GM23248 (cell line): ENCODE measurements around the gene MAGI1. TPM values are rescaled to one million over a fixed set of nuclear protein-coding genes. Genes with fewer than 3 reads are reported as not detected.
"Not testable (repeated sequence)": the region's sequence is repeated elsewhere in the genome, so short reads cannot be mapped to it uniquely, and the experiment has no call there.

ENCODE experiments used
- DNase-seq: peaks from one replicate; pipeline ENCODE4 v3.0.0-alpha.2; 2015
- H2AFZ ChIP-seq: fragments of 200-600 bp; sonication (generic); 2 replicates; pipeline ENCODE4 v1.6.1; 2016; ENCODE audit warnings: antibody characterized with exemption
- H3F3A ChIP-seq: fragments of 200-600 bp; sonication (generic); 2 replicates; pipeline ENCODE4 v1.6.1; 2016; ENCODE audit warnings: mild to moderate bottlenecking, antibody characterized with exemption, mixed run types; ENCODE audit not compliant: insufficient read depth
- H3K27ac ChIP-seq: fragments of 200-600 bp; sonication (generic); 2 replicates; pipeline ENCODE4 v1.5.1; 2016; ENCODE audit warnings: mild to moderate bottlenecking
- H3K27me3 ChIP-seq: fragments of 200-600 bp; sonication (generic); replicated peaks from 2 replicates; pipeline ENCODE4 v1.6.1; 2016; ENCODE audit warnings: mild to moderate bottlenecking; ENCODE audit not compliant: insufficient read depth
- H3K36me3 ChIP-seq: fragments of 200-600 bp; sonication (generic); 2 replicates; pipeline ENCODE4 v1.6.1; 2016; ENCODE audit warnings: low read depth, mild to moderate bottlenecking
- H3K4me1 ChIP-seq: fragments of 200-600 bp; sonication (generic); 2 replicates; pipeline ENCODE4 v1.6.1; 2016; ENCODE audit warnings: mild to moderate bottlenecking; ENCODE audit not compliant: insufficient read depth
- H3K4me2 ChIP-seq: fragments of 200-600 bp; sonication (generic); one replicate; pipeline ENCODE4 v1.6.1; 2016; ENCODE audit warnings: mild to moderate bottlenecking; ENCODE audit not compliant: unreplicated experiment
- H3K4me3 ChIP-seq: fragments of 200-600 bp; sonication (generic); 2 replicates; pipeline ENCODE4 v1.5.1; 2016; ENCODE audit warnings: mild to moderate bottlenecking
- H3K79me2 ChIP-seq: fragments of 200-600 bp; sonication (generic); 2 replicates; pipeline ENCODE4 v1.6.1; 2016; ENCODE audit warnings: mild to moderate bottlenecking; ENCODE audit not compliant: insufficient read depth
- H3K9ac ChIP-seq: fragments of 200-600 bp; sonication (generic); 2 replicates; pipeline ENCODE4 v1.6.1; 2016; ENCODE audit warnings: mild to moderate bottlenecking
- H3K9me2 ChIP-seq: fragments of 200-600 bp; sonication (generic); 2 replicates; pipeline ENCODE4 v1.6.1; 2016; ENCODE audit warnings: mixed run types, mild to moderate bottlenecking, moderate library complexity; ENCODE audit not compliant: insufficient read depth
- H3K9me3 ChIP-seq: fragments of 200-600 bp; sonication (generic); one replicate; pipeline ENCODE4 v1.6.1; 2017; ENCODE audit warnings: low read depth
- H4K20me1 ChIP-seq: fragments of 200-600 bp; sonication (generic); 2 replicates; pipeline ENCODE4 v1.6.0; 2016; ENCODE audit not compliant: insufficient read depth
- EZH2 ChIP-seq: fragments of 200-600 bp; sonication (generic); IDR thresholded peaks from 2 replicates; pipeline ENCODE4 v1.6.1; 2018; ENCODE audit warnings: antibody characterized with exemption, mild to moderate bottlenecking; ENCODE audit not compliant: insufficient read depth, poor library complexity, severe bottlenecking
- EZH2phosphoT487 ChIP-seq: fragments of 200-600 bp; sonication (generic); IDR thresholded peaks from 2 replicates; pipeline ENCODE4 v1.6.1; 2018; ENCODE audit warnings: antibody characterized with exemption, moderate library complexity, mild to moderate bottlenecking, low read depth; ENCODE audit not compliant: insufficient read depth
- WGBS, 2 experiments: methylation state at CpG; one replicate each; pipeline ENCODE4 v1.1.6; 2015 to 2017; ENCODE audit warnings: low lambda C conversion rate in 2 of 2, low coverage in 1 of 2; ENCODE audit errors: missing lambda C conversion rate in 2 of 2; 5-methylcytosine and 5-hydroxymethylcytosine counted together
- in situ Hi-C: fragments of 300-500 bp; cut with MboI; formaldehyde crosslinking; loops from 2 replicates; pipeline ENCODE4 v1.15.0; 2020
- polyA plus RNA-seq: library from polyadenylated mRNA; unstranded; fragments of >200 nt; fragmentation: Nextera tagmentation; extraction: Ambion mirVana; gene quantifications from 2 replicates; pipeline ENCODE4 v1.2.1, GENCODE V29; 2016
- total RNA-seq: library from RNA; depleted of rRNA; stranded (reverse); fragments of >200 nt; shearing (Covaris generic); gene quantifications from 2 replicates; pipeline ENCODE4 v1.2.3, GENCODE V29; 2014

The MAGI1 gene
- total and polyA plus RNA-seq, 2 experiments from 2014 or later: 7.3 to 13.8 TPM

- peak overlapping the region; percentile 24 for H3K4me3 ChIP-seq
- H3K36me3 ChIP-seq: no peaks in the 10 kb centered on the region
- no peaks in the 10 kb centered on the region for H4K20me1 ChIP-seq
- H3K4me2 ChIP-seq: peak overlapping the region; percentile 66
- H3K9me2 ChIP-seq: no peaks in the 10 kb centered on the region
- DNase-seq: peak; percentile 95
- peaks cover 25% of the 10 kb centered on the region for H3F3A ChIP-seq
- TF ChIP-seq EZH2 (no peak), EZH2phosphoT487 (no peak)
- WGBS, 2 experiments: 8 to 9% methylated on average over 6 of the region's 6 CpGs
- H3K27ac ChIP-seq: peak overlapping the region; percentile 51
- in situ Hi-C loops: no loop called here
- H3K27me3 ChIP-seq: no peaks in the 10 kb centered on the region
- H3K9ac ChIP-seq: no peak overlapping the region
- H3K9me3 ChIP-seq: no peaks in the 10 kb centered on the region
- no peaks in the 10 kb centered on the region for H3K79me2 ChIP-seq
- peaks cover 27% of the 10 kb centered on the region for H3K4me1 ChIP-seq
- no peak overlapping the region for H2AFZ ChIP-seq
Observed at GRCh38 chr3:66047311-66048050, 8.8 kb upstream of the MAGI1 start.

- H4K20me1 ChIP-seq, H2AFZ ChIP-seq, H3K79me2 ChIP-seq, in situ Hi-C loops, H3K4me3 ChIP-seq, DNase-seq, H3K9ac ChIP-seq, H3K27me3 ChIP-seq, H3K4me2 ChIP-seq, H3K36me3 ChIP-seq, H3K9me3 ChIP-seq, H3K27ac ChIP-seq, H3K9me2 ChIP-seq: not testable (repeated sequence)
- H3K4me1 ChIP-seq: peaks cover 28% of the 10 kb centered on the region
- peaks cover 32% of the 10 kb centered on the region for H3F3A ChIP-seq
- 69 to 83% methylated on average over 2 of the region's 2 CpGs for WGBS, 2 experiments
Observed at GRCh38 chr3:66046321-66046720, 7.6 kb upstream of the MAGI1 start.

- peak overlapping the region; percentile 97 for H3K27ac ChIP-seq
- H3K79me2 ChIP-seq: peaks cover 15% of the 10 kb centered on the region
- H3K9me2 ChIP-seq: no peaks in the 10 kb centered on the region
- H3K9ac ChIP-seq: peak overlapping the region; percentile 35; the same call in 1 of the 2 replicates
- no peak for DNase-seq
- no peak overlapping the region for H2AFZ ChIP-seq
- no peaks in the 10 kb centered on the region for H3K36me3 ChIP-seq
- no peaks in the 10 kb centered on the region for H3K9me3 ChIP-seq
- H3K4me2 ChIP-seq: peak overlapping the region; percentile 69
- no peak for TF ChIP-seq EZH2
- H3K4me1 ChIP-seq: peaks cover 25% of the 10 kb centered on the region
- H3K4me3 ChIP-seq: no peak overlapping the region
- peaks cover 34% of the 10 kb centered on the region for H3F3A ChIP-seq
- no peaks in the 10 kb centered on the region for H3K27me3 ChIP-seq
- in situ Hi-C loops: no loop called here
- no peaks in the 10 kb centered on the region for H4K20me1 ChIP-seq
Observed at GRCh38 chr3:66041828-66042227, 3.1 kb upstream of the MAGI1 start.

GRCh38 chr3:66041116-66041515 is 2.4 kb upstream of the MAGI1 start:
- peak; percentile 85 for DNase-seq
- in situ Hi-C loops: no loop called here

GRCh38 chr3:66039590-66039887 is 821 bp upstream of the MAGI1 start:
- Histone ChIP-seq H3K79me2 (peaks cover 38% of the 10 kb centered on the region), H3K9ac (peak overlapping the region; percentile 95), H3K4me3 (peak overlapping the region; percentile 99), H3K4me1 (peaks cover 42% of the 10 kb centered on the region), H3K27me3 (no peaks in the 10 kb centered on the region), H2AFZ (peak overlapping the region; percentile 88), H3K9me2 (no peaks in the 10 kb centered on the region), H3K4me2 (peak overlapping the region; percentile 95), H3K36me3 (no peaks in the 10 kb centered on the region), H3K27ac (peak overlapping the region; percentile 97), H3F3A (peaks cover 50% of the 10 kb centered on the region), H3K9me3 (no peaks in the 10 kb centered on the region), H4K20me1 (no peaks in the 10 kb centered on the region)
- WGBS, 2 experiments: 1% methylated on average over 15 to 20 of the region's 20 CpGs
- peak; percentile 85 for DNase-seq
- TF ChIP-seq EZH2 (no peak), EZH2phosphoT487 (no peak)
- in situ Hi-C loops: no loop called here

More at GRCh38 chr3:66041116-66041515, 2.4 kb upstream of the MAGI1 start:
- 0% methylated on average over 1 of the region's 1 CpG for WGBS, 2 experiments
- peaks cover 22% of the 10 kb centered on the region for H3K79me2 ChIP-seq
- no peaks in the 10 kb centered on the region for H3K9me3 ChIP-seq
- H4K20me1 ChIP-seq: no peaks in the 10 kb centered on the region
- no peak overlapping the region for H2AFZ ChIP-seq
- H3K9ac ChIP-seq: peak overlapping the region; percentile 35; the same call in 1 of the 2 replicates
- peaks cover 40% of the 10 kb centered on the region for H3F3A ChIP-seq
- peak overlapping the region; percentile 69 for H3K4me2 ChIP-seq
- no peaks in the 10 kb centered on the region for H3K36me3 ChIP-seq
- peaks cover 33% of the 10 kb centered on the region for H3K4me1 ChIP-seq
- no peak overlapping the region for H3K4me3 ChIP-seq
- TF ChIP-seq EZH2phosphoT487 (no peak), EZH2 (no peak)
- H3K27me3 ChIP-seq: no peaks in the 10 kb centered on the region
- H3K27ac ChIP-seq: peak overlapping the region; percentile 97
- no peaks in the 10 kb centered on the region for H3K9me2 ChIP-seq
